AG04449 (cell line): ENCODE measurements around the gene CRELD2.

Experiments
- CTCF ChIA-PET: fragments of 350-600 bp; formaldehyde crosslinking; extraction: SDS; loops from one replicate; lab custom pipeline; 2021; ENCODE audit warnings: antibody characterized with exemption; lab: Yijun Ruan, JAX
- POLR2A ChIA-PET: fragments of 400-600, 350-600 bp; formaldehyde crosslinking; extraction: SDS; loops from one replicate; lab custom pipeline; 2020; ENCODE audit warnings: antibody characterized with exemption, inconsistent platforms; lab: Yijun Ruan, JAX
- DNase-seq: peaks from one replicate; pipeline ENCODE4 v3.0.0-alpha.2; 2010; ENCODE audit warnings: low read depth, low spot score
- H3K4me3 ChIP-seq: 2 replicates; pipeline ENCODE4 v1.5.1; 2011; ENCODE audit warnings: low read depth, mild to moderate bottlenecking, control low read depth, low read length
- TF ChIP-seq, protein P1 (sequence below): IDR thresholded peaks from one replicate; pipeline ENCODE4 v1.5.1; 2011; ENCODE audit warnings: mild to moderate bottlenecking, moderate library complexity, low read length, control low read depth, inconsistent platforms; ENCODE audit not compliant: insufficient read depth; ENCODE audit errors: missing control alignments

CRELD2 gene

DNA sequence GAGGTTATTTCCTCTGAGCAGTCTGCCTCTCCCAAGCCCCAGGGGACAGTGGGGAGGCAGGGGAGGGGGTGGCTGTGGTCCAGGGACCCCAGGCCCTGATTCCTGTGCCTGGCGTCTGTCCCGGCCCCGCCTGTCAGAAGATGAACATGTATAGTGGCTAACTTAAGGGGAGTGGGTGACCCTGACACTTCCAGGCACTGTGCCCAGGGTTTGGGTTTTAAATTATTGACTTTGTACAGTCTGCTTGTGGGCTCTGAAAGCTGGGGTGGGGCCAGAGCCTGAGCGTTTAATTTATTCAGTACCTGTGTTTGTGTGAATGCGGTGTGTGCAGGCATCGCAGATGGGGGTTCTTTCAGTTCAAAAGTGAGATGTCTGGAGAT lies 45.2 kb downstream of the CRELD2 start:
- no peak for DNase-seq
- CTCF ChIA-PET, result no interaction called here
- H3K4me3 ChIP-seq, result no peak overlapping the region; the same call in 1 of the 2 replicates
- POLR2A ChIA-PET, result interaction anchor here (3.8 kb wide), 1 partner anchor 11 kb away, joined by 21 read pairs; no protein-coding TSS in a partner anchor
- TF ChIP-seq, protein P1, sequence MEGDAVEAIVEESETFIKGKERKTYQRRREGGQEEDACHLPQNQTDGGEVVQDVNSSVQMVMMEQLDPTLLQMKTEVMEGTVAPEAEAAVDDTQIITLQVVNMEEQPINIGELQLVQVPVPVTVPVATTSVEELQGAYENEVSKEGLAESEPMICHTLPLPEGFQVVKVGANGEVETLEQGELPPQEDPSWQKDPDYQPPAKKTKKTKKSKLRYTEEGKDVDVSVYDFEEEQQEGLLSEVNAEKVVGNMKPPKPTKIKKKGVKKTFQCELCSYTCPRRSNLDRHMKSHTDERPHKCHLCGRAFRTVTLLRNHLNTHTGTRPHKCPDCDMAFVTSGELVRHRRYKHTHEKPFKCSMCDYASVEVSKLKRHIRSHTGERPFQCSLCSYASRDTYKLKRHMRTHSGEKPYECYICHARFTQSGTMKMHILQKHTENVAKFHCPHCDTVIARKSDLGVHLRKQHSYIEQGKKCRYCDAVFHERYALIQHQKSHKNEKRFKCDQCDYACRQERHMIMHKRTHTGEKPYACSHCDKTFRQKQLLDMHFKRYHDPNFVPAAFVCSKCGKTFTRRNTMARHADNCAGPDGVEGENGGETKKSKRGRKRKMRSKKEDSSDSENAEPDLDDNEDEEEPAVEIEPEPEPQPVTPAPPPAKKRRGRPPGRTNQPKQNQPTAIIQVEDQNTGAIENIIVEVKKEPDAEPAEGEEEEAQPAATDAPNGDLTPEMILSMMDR, result no peak

DNA sequence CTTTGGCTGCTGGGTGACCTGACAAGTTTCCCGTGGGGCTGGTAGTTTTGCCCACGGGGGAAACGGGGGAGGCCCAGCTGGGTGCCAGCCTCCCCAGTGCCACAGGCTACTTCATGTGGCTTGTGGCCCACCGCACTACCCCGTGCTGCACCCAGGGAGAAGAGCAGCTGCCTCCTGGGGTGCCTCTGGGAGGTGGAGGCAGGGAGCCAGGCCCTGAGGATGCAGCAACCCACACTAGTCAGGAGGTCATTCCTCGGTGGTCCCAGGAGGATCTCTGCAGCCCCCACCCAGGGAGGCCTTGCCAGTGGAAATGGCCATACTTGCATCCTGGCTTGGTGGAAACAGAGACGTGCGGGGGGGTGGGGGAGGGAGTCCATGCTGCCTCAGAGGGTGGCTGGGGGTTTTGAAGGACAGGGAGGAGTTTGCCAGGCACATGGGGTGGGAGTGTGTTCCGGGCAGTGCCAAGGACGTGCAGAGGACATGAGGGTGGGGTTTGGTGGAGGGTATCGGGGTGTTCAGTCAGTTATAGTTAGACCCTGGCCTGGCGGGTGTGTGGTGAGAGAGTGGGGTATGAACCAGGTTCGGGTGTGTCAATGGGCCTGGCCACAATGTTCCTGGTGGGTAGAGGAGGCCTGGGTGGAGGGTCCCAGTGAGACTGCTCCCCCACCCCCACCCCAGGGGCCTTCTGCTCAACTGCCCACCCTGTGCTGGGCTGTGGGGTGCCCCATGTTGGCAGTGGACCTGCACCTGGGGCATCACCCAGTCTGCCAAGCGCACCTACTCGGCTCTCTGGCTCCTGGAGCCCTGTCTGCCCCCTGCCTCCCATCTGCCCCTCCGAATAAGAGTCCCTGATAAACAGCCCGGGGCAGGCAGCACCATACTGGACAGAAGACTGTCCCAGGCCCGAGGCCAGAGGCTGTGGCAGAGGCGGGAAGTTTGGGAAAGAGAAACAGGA lies 46.0 kb downstream of the CRELD2 start:
- POLR2A ChIA-PET, result interaction anchor here (3.8 kb wide), 1 partner anchor 12 kb away, joined by 21 read pairs; no protein-coding TSS in a partner anchor
- no peak for DNase-seq
- TF ChIP-seq, protein P1, result no peak
- no peak overlapping the region for H3K4me3 ChIP-seq
- CTCF ChIA-PET, result no interaction called here

DNA sequence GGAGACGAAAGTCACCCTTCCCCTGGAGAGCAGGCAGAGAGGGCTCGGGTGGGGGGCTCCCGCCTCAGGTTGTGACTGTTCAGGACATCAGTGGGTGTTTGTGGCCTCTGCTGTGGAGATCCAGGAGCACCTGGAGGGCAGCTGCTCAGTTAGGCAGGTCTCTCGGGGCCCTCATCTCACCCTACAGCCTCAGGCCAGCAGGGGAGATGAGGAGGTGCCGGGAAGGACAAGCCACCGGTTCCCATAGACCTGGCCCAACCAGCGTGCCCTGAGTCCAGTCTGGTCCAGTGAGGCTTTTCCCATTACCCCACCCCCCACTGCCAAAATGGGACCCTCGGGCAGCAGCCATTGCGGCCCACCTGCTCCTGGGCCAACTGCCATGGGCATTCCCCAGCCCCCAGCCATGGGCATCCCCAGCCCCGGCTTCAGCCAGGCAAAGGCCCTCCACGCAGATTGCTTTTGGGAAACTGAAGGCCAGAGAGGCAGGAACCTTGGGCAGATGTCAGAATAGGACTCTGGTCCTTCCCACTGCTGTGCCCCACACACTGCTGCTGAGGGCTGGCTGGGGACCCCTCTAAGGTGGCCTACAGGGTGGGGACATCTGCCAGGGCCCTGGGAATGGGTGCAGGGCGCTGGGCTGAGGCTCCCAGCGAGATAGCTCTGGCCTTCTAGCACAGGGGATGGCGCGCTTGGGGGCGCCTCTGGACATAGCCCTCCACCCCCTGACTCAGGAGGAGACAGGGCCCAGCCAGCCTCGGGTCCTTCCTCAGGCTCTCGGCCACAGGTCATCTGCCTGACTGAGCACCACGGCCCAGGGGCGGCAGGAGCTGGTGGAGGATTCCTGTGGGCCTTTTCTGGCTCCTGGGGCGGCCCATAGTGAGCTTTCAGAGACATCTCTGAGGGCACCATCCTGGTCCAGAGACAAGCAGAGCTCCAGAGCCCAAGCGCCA lies 46.9 kb downstream of the CRELD2 start:
- POLR2A ChIA-PET, result interaction anchor here (0.6 kb wide), 1 partner anchor 45 kb away, joined by 3 read pairs; no protein-coding TSS in a partner anchor
- DNase-seq, result no peak
- CTCF ChIA-PET, result no interaction called here
- TF ChIP-seq, protein P1, result no peak
- H3K4me3 ChIP-seq, result no peak overlapping the region

DNA sequence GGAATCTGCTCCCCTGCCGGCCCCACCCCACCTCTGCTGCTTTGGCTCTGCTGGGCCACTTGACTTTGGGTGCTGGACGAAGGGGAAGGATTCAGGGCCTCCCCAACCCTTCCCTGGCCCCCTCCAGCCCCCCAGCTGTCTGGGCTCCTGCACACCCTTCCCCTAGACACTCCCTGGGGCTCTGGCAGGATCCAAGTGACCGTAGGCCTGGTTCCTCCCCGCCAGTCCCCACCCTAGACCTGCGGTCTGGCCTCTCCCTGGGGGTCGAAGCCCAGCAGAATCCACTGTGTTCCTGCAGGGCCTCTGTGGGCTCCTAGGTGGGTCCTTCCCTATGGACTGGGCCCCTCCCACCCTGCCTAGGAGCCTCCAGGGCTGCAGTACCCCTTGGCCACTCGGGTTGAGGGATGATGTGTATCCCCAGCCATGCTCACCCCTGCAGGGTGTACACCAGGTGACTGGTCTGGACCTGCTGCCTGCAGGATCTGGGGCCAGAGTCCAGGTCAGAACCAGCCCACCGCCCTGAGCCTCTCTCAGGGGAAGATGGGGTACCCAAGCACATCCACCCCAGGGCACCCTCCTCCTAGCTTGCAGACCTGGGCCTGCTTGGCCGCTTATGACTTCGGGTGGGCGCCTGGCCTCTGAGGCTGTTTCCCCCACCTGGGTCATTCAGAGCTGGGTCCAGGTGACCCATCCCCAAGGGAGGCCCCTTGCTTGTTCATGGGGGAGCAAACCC lies 47.8 kb downstream of the CRELD2 start:
- TF ChIP-seq, protein P1, result no peak
- no peak for DNase-seq
- ChIA-PET CTCF (no interaction called here), POLR2A (interaction anchor here (0.6 kb wide), 1 partner anchor 46 kb away, joined by 3 read pairs; no protein-coding TSS in a partner anchor)
- H3K4me3 ChIP-seq, result no peak overlapping the region

DNA sequence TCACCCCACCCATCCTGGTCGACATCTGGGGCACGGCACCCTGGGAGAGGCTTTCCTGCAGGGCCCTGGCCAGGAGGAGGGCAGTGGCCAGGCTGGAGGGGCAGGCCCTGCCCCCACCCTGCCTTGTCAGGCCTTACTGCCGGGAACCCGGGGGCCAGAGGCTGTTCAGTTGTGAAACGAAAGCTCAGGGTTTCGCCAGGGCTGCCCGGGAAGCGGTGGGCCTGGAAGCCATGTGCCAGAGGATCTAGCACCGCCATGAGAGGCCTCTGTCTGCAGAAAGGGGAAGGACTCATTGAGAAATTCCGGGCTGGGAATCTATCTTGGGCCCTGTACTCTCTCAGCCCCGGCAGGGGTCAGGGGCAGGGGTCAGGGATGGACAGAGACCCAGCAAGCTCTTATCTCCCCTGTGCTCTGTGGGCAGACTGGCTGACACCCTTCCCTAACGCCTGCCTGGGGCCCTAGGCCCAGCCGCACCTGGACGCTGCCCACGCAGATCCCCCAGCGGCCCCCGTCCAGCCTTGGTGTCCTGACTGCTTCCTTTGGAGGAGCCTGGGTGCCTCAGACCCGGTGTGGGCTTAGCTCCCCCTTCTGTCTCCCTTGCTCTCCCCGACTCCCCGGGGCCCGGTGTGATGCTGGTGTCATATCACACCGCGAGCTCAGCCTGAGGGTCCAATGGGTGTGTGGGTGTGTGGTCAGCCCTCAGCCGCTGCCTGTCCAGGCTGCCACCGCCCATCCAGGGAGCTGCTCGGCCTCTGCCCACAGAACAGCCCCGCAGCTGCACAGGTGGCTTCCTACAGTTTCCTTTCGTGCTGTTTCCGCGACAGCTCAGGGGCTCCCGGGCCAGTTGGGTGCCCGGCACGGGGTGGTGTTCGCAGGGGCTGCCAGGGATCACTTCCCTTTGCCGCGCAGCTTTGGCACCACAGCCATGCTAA lies 48.6 kb downstream of the CRELD2 start:
- DNase-seq, result no peak
- TF ChIP-seq, protein P1, result no peak
- no peak overlapping the region for H3K4me3 ChIP-seq
- POLR2A ChIA-PET, result interaction anchor here (1.1 kb wide), 1 partner anchor 276 kb away, joined by 4 read pairs; no protein-coding TSS in a partner anchor
- CTCF ChIA-PET, result interaction anchor here (0.8 to 0.9 kb wide), 2 partner anchors 14 to 27 kb away, joined by 3 read pairs; no protein-coding TSS in a partner anchor
